K562 (cell line): Measurements from ENCODE around the gene IFIT2. TPM values are rescaled to one million over a fixed set of nuclear protein-coding genes. Genes with fewer than 3 reads are reported as not detected.

Experiments
- ATAC-seq: fragments of 200-7000 bp; cut with Tn5 transposase; 3 replicates; pipeline ENCODE4 v1.9.1; 2020; ENCODE audit warnings: moderate library complexity
- BruUV-seq: library from RNA; stranded (reverse); fragments of 400-500 nt; replicated peaks from 2 replicates; lab custom pipeline; 2021; lab: Mats Ljungman, UMichigan
- CTCF ChIA-PET: fragments of 300-600 bp; formaldehyde crosslinking; extraction: SDS; loops from one replicate; lab custom pipeline; 2021; ENCODE audit warnings: low intra/inter-chr PET ratio; lab: Yijun Ruan, JAX
- POLR2A ChIA-PET: fragments of 300-600, 350-650 bp; sonication (Branson Sonifier 250); formaldehyde crosslinking; extraction: SDS; loops from one replicate; lab custom pipeline; 2021; ENCODE audit warnings: antibody characterized with exemption, inconsistent platforms; lab: Yijun Ruan, JAX
- DNase-seq, 4 experiments: peaks; one replicate each; pipeline versions ENCODE4 v3.0.0 to v3.0.0-alpha.2; 2011 to 2018; ENCODE audit warnings: low spot score in 3 of 4, mixed read lengths in 3 of 4; ENCODE audit errors: extremely low read depth in 1 of 4
- FAIRE-seq: peaks from 2 replicates; lab custom pipeline; 2011; peaks lifted over from hg19 to GRCh38; lab: Jason Lieb, UNC
- H2AFZ ChIP-seq: 2 replicates; pipeline ENCODE4 v1.6.0; 2011; ENCODE audit warnings: low read depth, low read length, control low read depth, inconsistent platforms
- H3K27ac ChIP-seq: fragments of 200-600 bp; 3 replicates; pipeline ENCODE4 v1.8.0; 2011; ENCODE audit warnings: low read depth, mild to moderate bottlenecking, control low read depth, inconsistent platforms, low read length, moderate library complexity, mixed read lengths; ENCODE audit errors: extremely low read depth
- H3K27me3 ChIP-seq, 2 experiments: fragments of 300-600 bp in 1 of 2; 2 replicates in 1 of 2; 3 replicates in 1 of 2; pipeline versions ENCODE4 v1.6.0 to v1.8.0; 2011; ENCODE audit warnings: inconsistent platforms in 2 of 2, low read length in 2 of 2, mild to moderate bottlenecking in 1 of 2, mixed read lengths in 1 of 2, moderate library complexity in 1 of 2; ENCODE audit not compliant: control insufficient read depth in 2 of 2, insufficient read depth in 2 of 2
- H3K36me3 ChIP-seq: fragments of 300-600 bp; 3 replicates; pipeline ENCODE4 v1.8.0; 2011; ENCODE audit warnings: mild to moderate bottlenecking, low read length, inconsistent platforms; ENCODE audit not compliant: control insufficient read depth, insufficient read depth
- H3K4me1 ChIP-seq, 2 experiments: fragments of 200-600 bp in 1 of 2; replicated peaks in 1 of 2; 2 replicates in 1 of 2; 3 replicates in 1 of 2; pipeline versions ENCODE4 v1.5.1 to v1.8.0; 2011; ENCODE audit warnings: inconsistent platforms in 2 of 2, low read length in 2 of 2, mild to moderate bottlenecking in 1 of 2, mixed read lengths in 1 of 2, moderate library complexity in 1 of 2; ENCODE audit not compliant: control insufficient read depth in 2 of 2, insufficient read depth in 2 of 2
- H3K4me2 ChIP-seq: 2 replicates; pipeline ENCODE4 v1.6.1; 2011; ENCODE audit warnings: low read length, control low read depth, inconsistent platforms, mixed read lengths; ENCODE audit not compliant: insufficient read depth
- H3K4me3 ChIP-seq: fragments of 200-600 bp; sonication (generic), shearing (Covaris generic); 2 replicates; pipeline ENCODE4 v1.5.1; 2016; ENCODE audit warnings: control low read depth, inconsistent platforms
- H3K79me2 ChIP-seq: fragments of 200-600 bp; 3 replicates; pipeline ENCODE4 v1.8.0; 2011; ENCODE audit warnings: low read length, inconsistent platforms; ENCODE audit not compliant: control insufficient read depth, insufficient read depth
- H3K9ac ChIP-seq, 2 experiments: 2 replicates each; pipeline versions ENCODE4 v1.6.0 to v1.6.1; 2011; ENCODE audit warnings: low read depth in 2 of 2, low read length in 2 of 2, control low read depth in 1 of 2, inconsistent platforms in 1 of 2, mild to moderate bottlenecking in 1 of 2, mixed read lengths in 1 of 2; ENCODE audit not compliant: insufficient read depth in 1 of 2
- H3K9me1 ChIP-seq: one replicate; pipeline ENCODE4 v1.6.0; 2011; ENCODE audit warnings: inconsistent platforms, mild to moderate bottlenecking, low read length, moderate library complexity; ENCODE audit not compliant: control insufficient read depth, insufficient read depth
- H3K9me3 ChIP-seq: replicated peaks from 2 replicates; pipeline ENCODE4 v1.5.1; 2011; ENCODE audit warnings: low read depth, low read length, inconsistent platforms; ENCODE audit not compliant: control insufficient read depth, insufficient read depth
- H4K20me1 ChIP-seq: replicated peaks from 2 replicates; pipeline ENCODE4 v1.6.1; 2011; ENCODE audit warnings: low read length, inconsistent platforms, mixed read lengths; ENCODE audit not compliant: control insufficient read depth, insufficient read depth
- ARHGAP35 ChIP-seq: fragments of 450-650 bp; IDR thresholded peaks from 2 replicates; pipeline ENCODE4 v1.6.1; 2018; ENCODE audit not compliant: partially characterized antibody
- BCL6 ChIP-seq: fragments of 250-450 bp; sonication (Bioruptor Pico); IDR thresholded peaks from 2 replicates; pipeline ENCODE4 v1.4.0; 2020
- CTCFL ChIP-seq: IDR thresholded peaks from 2 replicates; pipeline ENCODE4 v1.6.1; 2011; ENCODE audit warnings: borderline replicate concordance, low read depth, mild to moderate bottlenecking, moderate library complexity, low read length; ENCODE audit not compliant: insufficient read depth, poor library complexity, severe bottlenecking
- ELF2 ChIP-seq: fragments of 250-450 bp; sonication (Bioruptor Pico); IDR thresholded peaks from 2 replicates; pipeline ENCODE4 v1.5.0; 2021; ENCODE audit warnings: mild to moderate bottlenecking
- HDAC1 ChIP-seq, 2 experiments: fragments of 450-650 bp; IDR thresholded peaks; 2 replicates each; pipeline ENCODE4 v1.6.1; 2016 to 2017; ENCODE audit warnings: inconsistent platforms in 1 of 2, mild to moderate bottlenecking in 1 of 2, moderate library complexity in 1 of 2
- HOXB6 ChIP-seq: fragments of 250-450 bp; sonication (Bioruptor Pico); IDR thresholded peaks from 2 replicates; pipeline ENCODE4 v1.5.1; 2022; ENCODE audit warnings: mild to moderate bottlenecking, borderline replicate concordance
- KLF10 ChIP-seq: fragments of 250-450 bp; sonication (Bioruptor Pico); IDR thresholded peaks from 2 replicates; pipeline ENCODE4 v1.6.1; 2021; ENCODE audit warnings: matching md5 sums
- MCM2 ChIP-seq: fragments of 450-650 bp; IDR thresholded peaks from 2 replicates; pipeline ENCODE4 v1.6.1; 2017; ENCODE audit warnings: low read depth, mild to moderate bottlenecking
- NCOR1 ChIP-seq: fragments of 450-650 bp; IDR thresholded peaks from 2 replicates; pipeline ENCODE4 v1.6.1; 2016; ENCODE audit warnings: mild to moderate bottlenecking, moderate library complexity
- NRF1 ChIP-seq, 2 experiments: fragments of 450-650 bp; IDR thresholded peaks in 1 of 2; conservative IDR thresholded peaks in 1 of 2; 2 replicates each; pipeline ENCODE4 v1.6.1; 2014; ENCODE audit warnings: mild to moderate bottlenecking in 2 of 2
- TEAD1 ChIP-seq, 2 experiments: fragments of 450-650 bp in 1 of 2; sonication (generic) in 1 of 2; formaldehyde crosslinking; IDR thresholded peaks; 2 replicates each; pipeline versions ENCODE4 v1.4.0 to v1.8.0; 2020 to 2022; ENCODE audit warnings: mild to moderate bottlenecking in 2 of 2, missing genetic modification reagents in 1 of 2
- XRCC5 ChIP-seq: fragments of 200-400 bp; formaldehyde crosslinking; IDR thresholded peaks from 2 replicates; pipeline ENCODE4 v1.6.1; 2017; ENCODE audit warnings: low read depth, mild to moderate bottlenecking, low read length
- ZBTB26 ChIP-seq: fragments of 450-650 bp; formaldehyde crosslinking; IDR thresholded peaks from 2 replicates; pipeline ENCODE4 v1.4.0; 2022; ENCODE audit warnings: missing genetic modification characterization
- ZHX1 ChIP-seq: fragments of 150-350 bp; conservative IDR thresholded peaks from 2 replicates; pipeline ENCODE4 v1.6.1; 2014; ENCODE audit warnings: low read length
- ZNF212 ChIP-seq: fragments of 450-650 bp; formaldehyde crosslinking; IDR thresholded peaks from 2 replicates; pipeline ENCODE4 v1.4.0; 2020; ENCODE audit warnings: mild to moderate bottlenecking
- ZNF311 ChIP-seq: fragments of 250-450 bp; sonication (Bioruptor Pico); IDR thresholded peaks from 2 replicates; pipeline ENCODE4 v1.4.0; 2020; ENCODE audit warnings: mild to moderate bottlenecking, moderate library complexity
- ZNF444 ChIP-seq: fragments of 250-450 bp; sonication (Bioruptor Pico); IDR thresholded peaks from 2 replicates; pipeline ENCODE4 v1.4.0; 2020; ENCODE audit warnings: mild to moderate bottlenecking, moderate library complexity
- ZNF77 ChIP-seq: fragments of 250-450 bp; sonication (Bioruptor Pico); IDR thresholded peaks from 2 replicates; pipeline ENCODE4 v1.5.0; 2020
- WGBS: fragments of 100-300 bp; shearing (Covaris generic); methylation state at CpG from one replicate; pipeline ENCODE4 v1.1.6; 2016; ENCODE audit warnings: low coverage, mixed read lengths; ENCODE audit not compliant: insufficient coverage; ENCODE audit errors: missing lambda C conversion rate; 5-methylcytosine and 5-hydroxymethylcytosine counted together
- in situ Hi-C: fragments of 300-500 bp; cut with MboI; formaldehyde crosslinking; loops from 4 replicates; pipeline ENCODE4 v1.15.0; 2018; ENCODE audit warnings: inconsistent platforms, mixed read lengths
- intact Hi-C: fragments of 100-400 bp; cut with micrococcal nuclease; formaldehyde crosslinking; loops from 2 replicates; pipeline ENCODE4 v1.14.2; 2022
- polyA plus RNA-seq, 8 experiments: library from polyadenylated mRNA; depleted of rRNA in 4 of 8; stranded (reverse) in 5 of 8; unstranded in 3 of 8; fragments of >200 nt; fragmentation: Nextera tagmentation in 2 of 8; fragmentation: Illumina TruSeq in 1 of 8; extraction: Ambion mirVana in 2 of 8; extraction: Trizol in 1 of 8; gene quantifications; 2 replicates each; pipeline versions ENCODE4 v1.2.1 to v1.2.3, GENCODE V29; 2011 to 2014; ENCODE audit warnings: inconsistent platforms in 1 of 8, missing spikeins in 1 of 8
- total RNA-seq, 7 experiments: library from RNA; depleted of rRNA in 6 of 7; stranded (reverse); fragments of >200 nt in 6 of 7; fragmentation: Illumina TruSeq in 2 of 7; extraction: Trizol in 2 of 7; gene quantifications; 2 replicates each; pipeline versions ENCODE4 v1.2.1 to v1.2.3, GENCODE V29; 2011 to 2021; ENCODE audit warnings: low replicate concordance in 1 of 7

IFIT2 gene
- total and polyA plus RNA-seq, 9 of the 15 experiments (the other 6 are each of a cell fraction or from before 2014, with no cell fraction given): 0.03 to 0.25 (median 0.10) TPM; not detected in 1

DNA sequence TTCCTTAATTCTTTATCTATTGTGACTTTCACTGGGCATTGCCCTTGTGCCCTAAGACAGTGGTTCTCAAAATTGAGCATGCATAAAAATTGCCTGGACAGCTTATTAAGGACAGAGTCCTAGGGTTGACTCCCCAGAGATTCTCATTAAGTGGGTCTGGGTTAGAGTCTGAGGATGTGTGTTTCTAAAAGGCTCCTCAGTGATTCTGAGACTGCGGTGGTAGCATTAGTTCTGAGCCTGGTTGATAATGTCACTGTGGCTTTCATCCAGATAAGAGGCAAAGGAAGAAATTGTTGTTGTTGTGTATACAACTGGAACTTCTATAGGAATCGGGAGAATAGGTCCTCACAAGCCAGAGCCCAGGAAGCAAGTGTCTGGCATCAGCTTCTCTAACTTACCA is 1.3 kb downstream of the IFIT2 start:
- no peak for DNase-seq
- TF ChIP-seq HDAC1 (IDR thresholded peaks at IDR 0.05) (no peak), MCM2 (no peak), ELF2 (no peak), NCOR1 (no peak), ZBTB26 (CRISPR knock-in tag) (no peak), ZHX1 (no peak), HOXB6 (CRISPR knock-in tag) (no peak), CTCFL (no peak), NRF1 (conservative IDR thresholded peaks at IDR 0.05 in 1 of 2, IDR thresholded peaks at IDR 0.05 in 1 of 2) (no peak), ZNF444 (CRISPR knock-in tag) (no peak), XRCC5 (no peak), ARHGAP35 (no peak), TEAD1 (CRISPR knock-in tag; IDR thresholded peaks at IDR 0.05) (no peak), ZNF77 (CRISPR knock-in tag) (no peak), BCL6 (no peak), ZNF212 (CRISPR knock-in tag) (no peak), ZNF311 (CRISPR knock-in tag) (no peak), KLF10 (CRISPR knock-in tag) (no peak)
- in situ Hi-C loops (no loop called here), intact Hi-C loops (no loop called here)
- no peak for FAIRE-seq
- no peak for ATAC-seq
- Histone ChIP-seq H3K4me1 (no peaks in the 10 kb centered on the region), H3K9me3 (no peaks in the 10 kb centered on the region; the same call in 1 of the 2 replicates), H3K27ac (no peak overlapping the region), H3K9me1 (no peaks in the 10 kb centered on the region), H4K20me1 (no peaks in the 10 kb centered on the region), H3K4me3 (no peak overlapping the region), H3K4me2 (no peak overlapping the region), H3K36me3 (no peaks in the 10 kb centered on the region), H3K79me2 (no peaks in the 10 kb centered on the region), H3K27me3 (peaks cover 0 to 6% of the 10 kb centered on the region in 2 experiments; a peak in 2 of 5 replicates), H2AFZ (no peak overlapping the region), H3K9ac (no peak overlapping the region)
- BruUV-seq: no TSS peak
- POLR2A ChIA-PET: no interaction called here
- 34% methylated on average over 2 of the region's 2 CpGs for WGBS
- CTCF ChIA-PET: no interaction called here
